Measurements from ENCODE around the gene TBC1D25.
A peak's percentile ranks its signal among the peaks of the same experiment; 100 is the strongest.

TBC1D25 gene

GRCh38 chrX:48573690-48574269 lies 34.3 kb downstream of the TBC1D25 start:
- DNase-seq: peak; percentile 19

- peak; percentile 90 for DNase-seq
These were observed 35.1 kb downstream of the TBC1D25 start, which contains the start of gene RBM3 for GRCh38 chrX:48574270-48575266. Gene RBM3 (plus strand): TSS chrX:48574484. CDS start chrX:48575181, 697 bp downstream.

GRCh38 chrX:48575642-48576041 lies 36.1 kb downstream of the TBC1D25 start:
- DNase-seq: no peak

- no peak for DNase-seq
These were observed 36.6 kb downstream of the TBC1D25 start for GRCh38 chrX:48576108-48576507.

- DNase-seq: no peak
These were observed 39.2 kb downstream of the TBC1D25 start for GRCh38 chrX:48578661-48579128.

GRCh38 chrX:48579259-48579658 lies 39.7 kb downstream of the TBC1D25 start:
- no peak for DNase-seq

GRCh38 chrX:48580662-48581061 lies 41.1 kb downstream of the TBC1D25 start:
- DNase-seq: no peak

GRCh38 chrX:48584698-48585097 lies 45.2 kb downstream of the TBC1D25 start:
- no peak for DNase-seq

GRCh38 chrX:48589482-48590162 lies 50.1 kb downstream of the TBC1D25 start:
- DNase-seq: no peak

- no peak for DNase-seq
These were observed 50.9 kb downstream of the TBC1D25 start for GRCh38 chrX:48590203-48591103.

GRCh38 chrX:48591255-48591791 lies 51.8 kb downstream of the TBC1D25 start:
- no peak for DNase-seq

GRCh38 chrX:48592971-48593370 lies 53.5 kb downstream of the TBC1D25 start:
- no peak for DNase-seq

- DNase-seq: no peak
These were observed 56.4 kb downstream of the TBC1D25 start for GRCh38 chrX:48595929-48596328.

- DNase-seq: peak; percentile 83
These were observed 58.1 kb downstream of the TBC1D25 start, which contains the start of gene WDR13 for GRCh38 chrX:48597353-48598264. Gene WDR13 (plus strand): TSS chrX:48597492. CDS start chrX:48597997, 505 bp downstream.

GRCh38 chrX:48598614-48599013 lies 59.1 kb downstream of the TBC1D25 start:
- no peak for DNase-seq

GRCh38 chrX:48599341-48599740 lies 59.8 kb downstream of the TBC1D25 start:
- no peak for DNase-seq

- DNase-seq: no peak
These were observed 60.7 kb downstream of the TBC1D25 start for GRCh38 chrX:48600226-48600625.

- DNase-seq: no peak
These were observed 62.4 kb downstream of the TBC1D25 start for GRCh38 chrX:48601741-48602394.

GRCh38 chrX:48604701-48605100 lies 65.2 kb downstream of the TBC1D25 start:
- no peak for DNase-seq

GRCh38 chrX:48606091-48606490 lies 66.6 kb downstream of the TBC1D25 start:
- no peak for DNase-seq
